Breast epithelium (tissue), 3 donors: Measurements from ENCODE around the gene NAGA.

Experiments used
- POLR2A ChIP-seq: fragments of 450-650 bp; IDR thresholded peaks from one replicate; pipeline ENCODE4 v1.6.1; 2016; ENCODE audit warnings: antibody characterized with exemption, mild to moderate bottlenecking, moderate library complexity
- POLR2AphosphoS5 ChIP-seq, 3 donors: sonication (generic); formaldehyde crosslinking; IDR thresholded peaks; one replicate each; pipeline ENCODE4 v1.6.1; 2017; ENCODE audit warnings: antibody characterized with exemption in 3 of 3
- TF ChIP-seq, protein P1 (sequence below), 3 donors: fragments of 450-650 bp; IDR thresholded peaks; one replicate each; pipeline ENCODE4 v1.5.1; 2016 to 2017; ENCODE audit warnings: antibody characterized with exemption in 3 of 3, mild to moderate bottlenecking in 3 of 3, moderate library complexity in 3 of 3

DNA sequence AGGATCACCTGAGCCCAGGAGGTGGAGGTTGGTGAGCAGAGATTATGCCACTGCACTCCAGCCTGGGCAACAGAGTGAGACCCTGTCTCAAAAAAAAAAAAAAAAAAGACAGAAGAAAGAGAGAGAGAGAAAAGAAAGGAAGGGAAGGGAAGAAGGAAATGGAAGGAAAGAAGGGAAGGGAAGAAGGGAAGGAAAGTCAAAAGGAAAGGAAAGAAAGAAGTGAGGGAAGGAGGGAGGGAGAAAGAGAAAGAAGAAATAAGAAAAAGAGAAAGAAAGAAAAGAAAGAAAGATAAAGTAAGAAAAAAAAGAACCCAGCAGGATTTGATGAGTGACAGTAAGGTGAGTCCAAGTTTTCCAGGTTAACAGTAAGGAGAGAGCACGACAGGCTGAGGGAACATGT, 52.4 kb downstream of the NAGA start:
- TF ChIP-seq, protein P1, sequence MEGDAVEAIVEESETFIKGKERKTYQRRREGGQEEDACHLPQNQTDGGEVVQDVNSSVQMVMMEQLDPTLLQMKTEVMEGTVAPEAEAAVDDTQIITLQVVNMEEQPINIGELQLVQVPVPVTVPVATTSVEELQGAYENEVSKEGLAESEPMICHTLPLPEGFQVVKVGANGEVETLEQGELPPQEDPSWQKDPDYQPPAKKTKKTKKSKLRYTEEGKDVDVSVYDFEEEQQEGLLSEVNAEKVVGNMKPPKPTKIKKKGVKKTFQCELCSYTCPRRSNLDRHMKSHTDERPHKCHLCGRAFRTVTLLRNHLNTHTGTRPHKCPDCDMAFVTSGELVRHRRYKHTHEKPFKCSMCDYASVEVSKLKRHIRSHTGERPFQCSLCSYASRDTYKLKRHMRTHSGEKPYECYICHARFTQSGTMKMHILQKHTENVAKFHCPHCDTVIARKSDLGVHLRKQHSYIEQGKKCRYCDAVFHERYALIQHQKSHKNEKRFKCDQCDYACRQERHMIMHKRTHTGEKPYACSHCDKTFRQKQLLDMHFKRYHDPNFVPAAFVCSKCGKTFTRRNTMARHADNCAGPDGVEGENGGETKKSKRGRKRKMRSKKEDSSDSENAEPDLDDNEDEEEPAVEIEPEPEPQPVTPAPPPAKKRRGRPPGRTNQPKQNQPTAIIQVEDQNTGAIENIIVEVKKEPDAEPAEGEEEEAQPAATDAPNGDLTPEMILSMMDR (IDR thresholded peaks at IDR 0.05): no peak
- TF ChIP-seq POLR2AphosphoS5 (IDR thresholded peaks at IDR 0.05): no peak
- no peak for TF ChIP-seq POLR2A
